Activated naive CD4-positive, alpha-beta T cell treated with anti-CD3 and anti-CD28 coated beads for 36 hours (primary cell): ENCODE results near the gene VPS13D. TPM values are rescaled to one million over a fixed set of nuclear protein-coding genes. Genes with fewer than 3 reads are reported as not detected.
A peak's percentile ranks its signal among the peaks of the same experiment; 100 is the strongest.

Experiments
- CTCF ChIA-PET: fragments of 350-600 bp; sonication (Branson Sonifier 250); formaldehyde crosslinking; loops from one replicate; lab custom pipeline; 2021; ENCODE audit warnings: antibody characterized with exemption; lab: Charles Lee
- DNase-seq: peaks from one replicate; pipeline ENCODE4 v3.0.0-alpha.2; 2020
- H3K27ac Mint-ChIP-seq: one replicate; pipeline ENCODE4 v1.8.0; 2021; ENCODE audit warnings: mild to moderate bottlenecking, mixed read lengths
- H3K27me3 Mint-ChIP-seq: one replicate; pipeline ENCODE4 v1.8.0; 2021; ENCODE audit warnings: low read depth, mixed read lengths
- H3K36me3 Mint-ChIP-seq: one replicate; pipeline ENCODE4 v1.8.0; 2021; ENCODE audit warnings: low read depth, mixed read lengths
- H3K4me1 Mint-ChIP-seq: one replicate; pipeline ENCODE4 v1.8.0; 2021; ENCODE audit warnings: low read depth, mixed read lengths
- H3K4me3 Mint-ChIP-seq: one replicate; pipeline ENCODE4 v1.8.0; 2021; ENCODE audit warnings: mild to moderate bottlenecking, moderate library complexity, mixed read lengths
- H3K9me3 Mint-ChIP-seq: one replicate; pipeline ENCODE4 v1.8.0; 2021; ENCODE audit warnings: mixed read lengths
- intact Hi-C: fragments of 100-400 bp; cut with micrococcal nuclease; formaldehyde crosslinking; loops from one replicate; pipeline ENCODE4 v1.15.1; 2023
- total RNA-seq, 2 experiments: library from RNA; stranded (reverse); gene quantifications; one replicate each; pipeline ENCODE4 v1.2.3, GENCODE V29; 2021

The VPS13D gene
- total RNA-seq, 2 experiments from 2014 or later, result 20.0 to 23.3 TPM

GRCh38 chr1:12276225-12276624 is 46.4 kb downstream of the VPS13D start:
- peak; percentile 10 for DNase-seq
- H3K4me3 Mint-ChIP-seq, result no peak overlapping the region
- intact Hi-C loops, result no loop called here
- no peaks in the 10 kb centered on the region for H3K9me3 Mint-ChIP-seq
- no peaks in the 10 kb centered on the region for H3K27me3 Mint-ChIP-seq
- peaks cover 27% of the 10 kb centered on the region for H3K36me3 Mint-ChIP-seq
- CTCF ChIA-PET, result interaction anchor here (1.0 to 5.2 kb wide), 9 partner anchors 12 to 383 kb away, joined by 3 to 26 read pairs (median 5); partner anchors contain the start of gene DHRS3
- no peak overlapping the region for H3K27ac Mint-ChIP-seq
- no peaks in the 10 kb centered on the region for H3K4me1 Mint-ChIP-seq

GRCh38 chr1:12279003-12279402 is 49.2 kb downstream of the VPS13D start:
- DNase-seq, result no peak
- CTCF ChIA-PET, result interaction anchor here (0.6 to 5.2 kb wide), 3 partner anchors 19 to 489 kb away, joined by 3 to 26 read pairs (median 7); no protein-coding TSS in a partner anchor
- Mint-ChIP-seq H3K4me3 (no peak overlapping the region), H3K36me3 (peaks cover 26% of the 10 kb centered on the region), H3K27ac (no peak overlapping the region), H3K4me1 (no peaks in the 10 kb centered on the region), H3K9me3 (no peaks in the 10 kb centered on the region), H3K27me3 (no peaks in the 10 kb centered on the region)
- intact Hi-C loops, result no loop called here

GRCh38 chr1:12279728-12280464 is 50.1 kb downstream of the VPS13D start:
- CTCF ChIA-PET, result interaction anchor here (0.6 to 5.2 kb wide), 2 partner anchors 379 to 488 kb away, joined by 3 to 26 read pairs; no protein-coding TSS in a partner anchor
- no peak overlapping the region for H3K4me3 Mint-ChIP-seq

GRCh38 chr1:12282142-12282541 is 52.3 kb downstream of the VPS13D start:
- Mint-ChIP-seq H3K4me3 (no peak overlapping the region), H3K27me3 (no peaks in the 10 kb centered on the region), H3K27ac (no peak overlapping the region), H3K4me1 (peaks cover 11% of the 10 kb centered on the region), H3K9me3 (no peaks in the 10 kb centered on the region), H3K36me3 (peaks cover 13% of the 10 kb centered on the region)
- intact Hi-C loops, result no loop called here
- DNase-seq, result no peak
- CTCF ChIA-PET, result no interaction called here

More at GRCh38 chr1:12279728-12280464, 50.1 kb downstream of the VPS13D start:
- H3K9me3 Mint-ChIP-seq, result no peaks in the 10 kb centered on the region
- intact Hi-C loops, result no loop called here
- H3K36me3 Mint-ChIP-seq, result peaks cover 26% of the 10 kb centered on the region
- no peaks in the 10 kb centered on the region for H3K27me3 Mint-ChIP-seq
- no peak for DNase-seq
- H3K4me1 Mint-ChIP-seq, result peaks cover 3% of the 10 kb centered on the region
- no peak overlapping the region for H3K27ac Mint-ChIP-seq

- Mint-ChIP-seq H3K9me3 (no peaks in the 10 kb centered on the region), H3K27me3 (no peaks in the 10 kb centered on the region), H3K36me3 (peaks cover 10% of the 10 kb centered on the region), H3K4me1 (peaks cover 13% of the 10 kb centered on the region), H3K4me3 (no peak overlapping the region), H3K27ac (no peak overlapping the region)
- intact Hi-C loops, result no loop called here
- CTCF ChIA-PET, result interaction anchor here (1.0 kb wide), 1 partner anchor 165 kb away, joined by 3 read pairs; no protein-coding TSS in a partner anchor
- no peak for DNase-seq
These were observed 54.7 kb downstream of the VPS13D start for GRCh38 chr1:12284486-12284885.

GRCh38 chr1:12285496-12286143 is 55.8 kb downstream of the VPS13D start:
- H3K27me3 Mint-ChIP-seq, result no peaks in the 10 kb centered on the region
- H3K4me1 Mint-ChIP-seq, result peaks cover 13% of the 10 kb centered on the region
- H3K9me3 Mint-ChIP-seq, result no peaks in the 10 kb centered on the region
- intact Hi-C loops, result no loop called here
- peaks cover 10% of the 10 kb centered on the region for H3K36me3 Mint-ChIP-seq
- CTCF ChIA-PET, result no interaction called here
- no peak for DNase-seq
- H3K27ac Mint-ChIP-seq, result no peak overlapping the region
- H3K4me3 Mint-ChIP-seq, result no peak overlapping the region

- intact Hi-C loops, result no loop called here
- DNase-seq, result no peak
- H3K4me3 Mint-ChIP-seq, result no peak overlapping the region
- H3K9me3 Mint-ChIP-seq, result no peaks in the 10 kb centered on the region
- peaks cover 13% of the 10 kb centered on the region for H3K4me1 Mint-ChIP-seq
- H3K36me3 Mint-ChIP-seq, result peaks cover 5% of the 10 kb centered on the region
- no peak overlapping the region for H3K27ac Mint-ChIP-seq
- H3K27me3 Mint-ChIP-seq, result no peaks in the 10 kb centered on the region
- CTCF ChIA-PET, result no interaction called here
These were observed 58.0 kb downstream of the VPS13D start for GRCh38 chr1:12287869-12288268.

- H3K27ac Mint-ChIP-seq, result no peak overlapping the region
- no peaks in the 10 kb centered on the region for H3K9me3 Mint-ChIP-seq
- intact Hi-C loops, result no loop called here
- peaks cover 10% of the 10 kb centered on the region for H3K4me1 Mint-ChIP-seq
- CTCF ChIA-PET, result interaction anchor here (0.6 kb wide), 1 partner anchor 219 kb away, joined by 4 read pairs; no protein-coding TSS in a partner anchor
- no peak overlapping the region for H3K4me3 Mint-ChIP-seq
- DNase-seq, result no peak
- H3K36me3 Mint-ChIP-seq, result peaks cover 14% of the 10 kb centered on the region
- no peaks in the 10 kb centered on the region for H3K27me3 Mint-ChIP-seq
These were observed 61.0 kb downstream of the VPS13D start for GRCh38 chr1:12290828-12291227.

GRCh38 chr1:12293416-12293815 is 63.6 kb downstream of the VPS13D start:
- H3K9me3 Mint-ChIP-seq, result no peaks in the 10 kb centered on the region
- H3K27me3 Mint-ChIP-seq, result no peaks in the 10 kb centered on the region
- H3K36me3 Mint-ChIP-seq, result peaks cover 11% of the 10 kb centered on the region
- H3K4me3 Mint-ChIP-seq, result no peak overlapping the region
- CTCF ChIA-PET, result interaction anchor here (1.0 to 1.2 kb wide), 2 partner anchors 16 to 169 kb away, joined by 3 to 4 read pairs; no protein-coding TSS in a partner anchor
- no peak overlapping the region for H3K27ac Mint-ChIP-seq
- DNase-seq, result no peak
- peaks cover 20% of the 10 kb centered on the region for H3K4me1 Mint-ChIP-seq
- intact Hi-C loops, result no loop called here

- H3K9me3 Mint-ChIP-seq, result no peaks in the 10 kb centered on the region
- intact Hi-C loops, result no loop called here
- no peak overlapping the region for H3K27ac Mint-ChIP-seq
- no peak overlapping the region for H3K4me3 Mint-ChIP-seq
- H3K4me1 Mint-ChIP-seq, result peaks cover 26% of the 10 kb centered on the region
- CTCF ChIA-PET, result interaction anchor here (1.1 to 1.2 kb wide), 2 partner anchors 17 to 188 kb away, joined by 3 to 4 read pairs; no protein-coding TSS in a partner anchor
- H3K27me3 Mint-ChIP-seq, result no peaks in the 10 kb centered on the region
- H3K36me3 Mint-ChIP-seq, result peaks cover 13% of the 10 kb centered on the region
- DNase-seq, result no peak
These were observed 64.2 kb downstream of the VPS13D start for GRCh38 chr1:12294076-12294475.

GRCh38 chr1:12296016-12296415 is 66.2 kb downstream of the VPS13D start:
- Mint-ChIP-seq H3K4me1 (peaks cover 30% of the 10 kb centered on the region), H3K9me3 (no peaks in the 10 kb centered on the region), H3K4me3 (no peak overlapping the region), H3K27me3 (no peaks in the 10 kb centered on the region), H3K36me3 (peaks cover 16% of the 10 kb centered on the region), H3K27ac (no peak overlapping the region)
- CTCF ChIA-PET, result interaction anchor here (0.6 to 2.4 kb wide), 6 partner anchors 13 to 362 kb away, joined by 3 to 6 read pairs (median 3); partner anchors contain the start of gene DHRS3
- no peak for DNase-seq
- intact Hi-C loops, result loop anchor here (1.0 to 2.0 kb wide), 7 partner anchors 48 to 323 kb away; no protein-coding TSS in a partner anchor

- peaks cover 16% of the 10 kb centered on the region for H3K36me3 Mint-ChIP-seq
- peaks cover 30% of the 10 kb centered on the region for H3K4me1 Mint-ChIP-seq
- intact Hi-C loops, result loop anchor here (1.0 to 2.0 kb wide), 7 partner anchors 48 to 323 kb away; no protein-coding TSS in a partner anchor
- CTCF ChIA-PET, result interaction anchor here (0.6 to 2.4 kb wide), 5 partner anchors 13 to 362 kb away, joined by 3 to 6 read pairs (median 3); partner anchors contain the start of gene DHRS3
- DNase-seq, result no peak
- peak overlapping the region; percentile 51 for H3K27ac Mint-ChIP-seq
- H3K9me3 Mint-ChIP-seq, result no peaks in the 10 kb centered on the region
- no peak overlapping the region for H3K4me3 Mint-ChIP-seq
- no peaks in the 10 kb centered on the region for H3K27me3 Mint-ChIP-seq
These were observed 66.8 kb downstream of the VPS13D start for GRCh38 chr1:12296623-12297022.
